ES-I3 (cell line): Measurements from ENCODE around the gene ZNF25.
"Not testable (repeated sequence)": the region's sequence is repeated elsewhere in the genome, so short reads cannot be mapped to it uniquely, and the experiment has no call there.

Experiments
- H3K36me3 ChIP-seq: 2 replicates; pipeline ENCODE4 v1.6.1; 2013; ENCODE audit warnings: mild to moderate bottlenecking, low read length, control low read depth, moderate library complexity; ENCODE audit not compliant: insufficient read depth
- H3K4me1 ChIP-seq: 2 replicates; pipeline ENCODE4 v1.6.1; 2013; ENCODE audit warnings: mild to moderate bottlenecking, control low read depth, low read length; ENCODE audit not compliant: insufficient read depth
- H3K9ac ChIP-seq: 2 replicates; pipeline ENCODE4 v1.6.1; 2013; ENCODE audit warnings: low read depth, mild to moderate bottlenecking, low read length, moderate library complexity
- H3K9me3 ChIP-seq: 2 replicates; pipeline ENCODE4 v1.6.1; 2013; ENCODE audit warnings: mild to moderate bottlenecking, low read length, moderate library complexity; ENCODE audit not compliant: control insufficient read depth, insufficient read depth

The ZNF25 gene

GRCh38 chr10:37976091-37976879, at the start of gene ZNF25:
Gene ZNF25, minus strand, starts transcription at chr10:37976647. Its CDS starts 4,925 bp downstream, at chr10:37971722.
- peak within 1 kb of the TSS; percentile 80 for H3K9ac ChIP-seq
- no peaks in the 10 kb centered on the region for H3K9me3 ChIP-seq
- H3K36me3 ChIP-seq: no peaks in the 10 kb centered on the region

GRCh38 chr10:38025283-38025682, 48.8 kb upstream of the ZNF25 start:
- no peaks in the 10 kb centered on the region for H3K4me1 ChIP-seq
- H3K9me3 ChIP-seq: no peaks in the 10 kb centered on the region
- peaks cover 4% of the 10 kb centered on the region; the same call in 1 of the 2 replicates for H3K36me3 ChIP-seq
- no peak overlapping the region for H3K9ac ChIP-seq

More at GRCh38 chr10:37976091-37976879, at the start of gene ZNF25:
- no peaks in the 10 kb centered on the region for H3K4me1 ChIP-seq

- not testable (repeated sequence) for H3K4me1 ChIP-seq, H3K9ac ChIP-seq, H3K36me3 ChIP-seq, H3K9me3 ChIP-seq
These were observed 42.7 kb upstream of the ZNF25 start for GRCh38 chr10:38019124-38019523.

GRCh38 chr10:38016354-38016753, 39.9 kb upstream of the ZNF25 start:
- Histone ChIP-seq H3K9me3 (no peaks in the 10 kb centered on the region), H3K4me1 (no peaks in the 10 kb centered on the region), H3K36me3 (peaks cover 6% of the 10 kb centered on the region; the same call in 1 of the 2 replicates), H3K9ac (no peak overlapping the region)

GRCh38 chr10:38010119-38010903, 33.9 kb upstream of the ZNF25 start, which contains the start of gene ZNF33A:
Gene ZNF33A, plus strand, starts transcription at chr10:38010675. Its CDS starts 1,667 bp downstream, at chr10:38012342.
- H3K9me3 ChIP-seq: no peaks in the 10 kb centered on the region
- peak within 1 kb of the TSS; percentile 62 for H3K9ac ChIP-seq
- H3K36me3 ChIP-seq: no peaks in the 10 kb centered on the region
- no peaks in the 10 kb centered on the region for H3K4me1 ChIP-seq

- H3K4me1 ChIP-seq: no peaks in the 10 kb centered on the region
- H3K36me3 ChIP-seq: no peaks in the 10 kb centered on the region
- no peaks in the 10 kb centered on the region for H3K9me3 ChIP-seq
- H3K9ac ChIP-seq: no peak overlapping the region
These were observed 31.5 kb upstream of the ZNF25 start for GRCh38 chr10:38007991-38008390.

GRCh38 chr10:38007551-38007950, 31.1 kb upstream of the ZNF25 start:
- Histone ChIP-seq H3K4me1 (no peaks in the 10 kb centered on the region), H3K36me3 (no peaks in the 10 kb centered on the region), H3K9ac (no peak overlapping the region), H3K9me3 (no peaks in the 10 kb centered on the region)

- Histone ChIP-seq H3K9ac (no peak overlapping the region), H3K9me3 (no peaks in the 10 kb centered on the region), H3K36me3 (no peaks in the 10 kb centered on the region), H3K4me1 (no peaks in the 10 kb centered on the region)
These were observed 27.1 kb upstream of the ZNF25 start for GRCh38 chr10:38003588-38003987.

GRCh38 chr10:38003026-38003425, 26.6 kb upstream of the ZNF25 start:
- H3K4me1 ChIP-seq: no peaks in the 10 kb centered on the region
- H3K9ac ChIP-seq: no peak overlapping the region
- H3K36me3 ChIP-seq: no peaks in the 10 kb centered on the region
- H3K9me3 ChIP-seq: no peaks in the 10 kb centered on the region

- not testable (repeated sequence) for H3K9ac ChIP-seq, H3K36me3 ChIP-seq, H3K4me1 ChIP-seq, H3K9me3 ChIP-seq
These were observed 24.0 kb upstream of the ZNF25 start for GRCh38 chr10:38000474-38000873.

- not testable (repeated sequence) for H3K36me3 ChIP-seq, H3K9ac ChIP-seq, H3K4me1 ChIP-seq, H3K9me3 ChIP-seq
These were observed 22.5 kb upstream of the ZNF25 start for GRCh38 chr10:37998920-37999319.

- H3K4me1 ChIP-seq: no peaks in the 10 kb centered on the region
These were observed 15.6 kb upstream of the ZNF25 start for GRCh38 chr10:37992083-37992482.

GRCh38 chr10:37991655-37992054, 15.2 kb upstream of the ZNF25 start:
- H3K9me3 ChIP-seq: no peaks in the 10 kb centered on the region
- no peaks in the 10 kb centered on the region for H3K36me3 ChIP-seq
- no peak overlapping the region for H3K9ac ChIP-seq
- H3K4me1 ChIP-seq: no peaks in the 10 kb centered on the region

More at GRCh38 chr10:37992083-37992482, 15.6 kb upstream of the ZNF25 start:
- Histone ChIP-seq H3K9me3 (no peaks in the 10 kb centered on the region), H3K9ac (no peak overlapping the region), H3K36me3 (no peaks in the 10 kb centered on the region)

GRCh38 chr10:37976880-37977203, 395 bp upstream of the ZNF25 start:
- Histone ChIP-seq H3K4me1 (no peaks in the 10 kb centered on the region), H3K9ac (peak overlapping the region; percentile 80; the same call in 1 of the 2 replicates), H3K9me3 (no peaks in the 10 kb centered on the region), H3K36me3 (no peaks in the 10 kb centered on the region)
